ENCODE measurements around the gene UMODL1.

- TF ChIP-seq CTCF (IDR thresholded peaks at IDR 0.05) (no peak), POLR2A (IDR thresholded peaks at IDR 0.05) (no peak), POLR2AphosphoS5 (IDR thresholded peaks at IDR 0.05) (no peak), EP300 (IDR thresholded peaks at IDR 0.05) (no peak)
These were observed 47.8 kb downstream of the UMODL1 start for GRCh38 chr21:42118901-42119300.

Measured in stomach (tissue), 4 donors.